Mammary epithelial cell (primary cell): Measurements from ENCODE around the gene HIVEP3.

ENCODE experiments used
- CTCF ChIP-seq, 2 donors: IDR thresholded peaks in 1 of 2; conservative IDR thresholded peaks in 1 of 2; 2 replicates each; pipeline ENCODE4 v1.5.1; 2011 to 2012; ENCODE audit warnings: inconsistent platforms in 2 of 2, low read length in 2 of 2, mild to moderate bottlenecking in 2 of 2, control low read depth in 1 of 2, low read depth in 1 of 2; ENCODE audit not compliant: insufficient read depth in 1 of 2; ENCODE audit errors: extremely low read depth in 1 of 2
- EZH2 ChIP-seq: IDR thresholded peaks from 2 replicates; pipeline ENCODE4 v1.6.1; 2012; ENCODE audit warnings: low read length, inconsistent platforms, borderline replicate concordance

DNA sequence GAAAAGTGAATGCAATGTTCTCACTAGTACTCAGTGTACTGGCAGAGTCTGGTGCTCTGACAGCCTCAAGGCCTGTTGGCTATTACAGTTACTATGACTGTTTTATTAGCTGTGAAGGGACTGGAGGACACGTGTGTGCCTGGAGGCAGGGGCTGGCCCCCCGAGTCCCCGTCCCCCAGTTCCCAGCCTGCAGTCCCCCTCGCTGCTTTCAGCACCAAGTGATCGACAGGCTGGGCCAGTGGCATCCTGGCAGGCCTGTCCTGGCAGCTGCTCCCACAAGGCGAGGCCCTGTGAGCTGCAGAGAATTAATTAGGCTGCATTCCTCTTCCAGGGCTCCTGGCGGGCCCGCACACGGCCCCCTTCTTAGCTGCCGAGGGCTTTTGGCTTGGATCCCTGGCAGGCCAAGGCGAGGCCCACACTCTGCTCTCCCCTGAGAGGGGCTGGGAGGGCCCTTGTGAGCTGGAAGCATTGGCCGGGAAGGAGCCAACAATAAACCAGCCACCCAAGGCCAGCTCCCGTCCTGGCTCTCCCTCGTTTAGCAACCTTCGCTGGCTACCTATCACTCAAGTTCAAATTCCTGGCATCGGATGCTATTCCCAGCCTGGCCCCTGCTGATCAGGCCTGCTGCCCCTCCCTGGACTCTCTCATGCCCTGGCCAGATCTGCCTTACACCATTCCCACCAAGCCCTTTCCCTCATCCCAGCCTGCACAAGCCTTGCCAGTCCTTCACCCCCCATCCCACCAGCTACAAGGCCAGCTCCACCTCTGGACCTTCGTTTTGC is 444.0 kb downstream of the HIVEP3 start:
- TF ChIP-seq CTCF (conservative IDR thresholded peaks at IDR 0.05 in 1 of 2, IDR thresholded peaks at IDR 0.05 in 1 of 2; ENCODE audit: extremely low read depth in 1 of 2, insufficient read depth in 1 of 2, low read depth in 1 of 2, low read length in 2 of 2) (no peak), EZH2 (no peak)
